MM.1S (cell line): ENCODE data around the gene RNLS.

Source experiments
- CTCF ChIP-seq: fragments of 300-600 bp; sonication (generic); IDR thresholded peaks from 2 replicates; pipeline ENCODE4 v1.5.1; 2016; ENCODE audit warnings: antibody characterized with exemption, low read length, mixed read lengths
- EZH2 ChIP-seq: fragments of 300-600 bp; sonication (generic); optimal IDR thresholded peaks from 2 replicates; pipeline ENCODE3; 2017; ENCODE audit warnings: low read depth, mild to moderate bottlenecking, antibody characterized with exemption, low read length, mixed read lengths
- EZH2phosphoT487 ChIP-seq: fragments of 300-600 bp; sonication (generic); IDR thresholded peaks from 2 replicates; pipeline ENCODE4 v1.6.1; 2018; ENCODE audit warnings: antibody characterized with exemption, low read length

GRCh38 chr10:88346144-88346977 is 236.8 kb downstream of the RNLS start:
- TF ChIP-seq CTCF (no peak), EZH2 (no peak), EZH2phosphoT487 (no peak)
